Activated naive CD4-positive, alpha-beta T cell treated with anti-CD3 and anti-CD28 coated beads, Interleukin-2, amount 10 ng/mL, durations not matched to agents 5 hours and 36 hours (primary cell): ENCODE results near the gene ZNF212. TPM values are rescaled to one million over a fixed set of nuclear protein-coding genes. Genes with fewer than 3 reads are reported as not detected.

Source experiments
- total RNA-seq, 2 experiments: library from RNA; stranded (reverse); gene quantifications; one replicate each; pipeline ENCODE4 v1.2.3, GENCODE V29; 2021

Gene ZNF212
- 10 to 100 TPM; 13.0 to 14.0 TPM for total RNA-seq

DNA sequence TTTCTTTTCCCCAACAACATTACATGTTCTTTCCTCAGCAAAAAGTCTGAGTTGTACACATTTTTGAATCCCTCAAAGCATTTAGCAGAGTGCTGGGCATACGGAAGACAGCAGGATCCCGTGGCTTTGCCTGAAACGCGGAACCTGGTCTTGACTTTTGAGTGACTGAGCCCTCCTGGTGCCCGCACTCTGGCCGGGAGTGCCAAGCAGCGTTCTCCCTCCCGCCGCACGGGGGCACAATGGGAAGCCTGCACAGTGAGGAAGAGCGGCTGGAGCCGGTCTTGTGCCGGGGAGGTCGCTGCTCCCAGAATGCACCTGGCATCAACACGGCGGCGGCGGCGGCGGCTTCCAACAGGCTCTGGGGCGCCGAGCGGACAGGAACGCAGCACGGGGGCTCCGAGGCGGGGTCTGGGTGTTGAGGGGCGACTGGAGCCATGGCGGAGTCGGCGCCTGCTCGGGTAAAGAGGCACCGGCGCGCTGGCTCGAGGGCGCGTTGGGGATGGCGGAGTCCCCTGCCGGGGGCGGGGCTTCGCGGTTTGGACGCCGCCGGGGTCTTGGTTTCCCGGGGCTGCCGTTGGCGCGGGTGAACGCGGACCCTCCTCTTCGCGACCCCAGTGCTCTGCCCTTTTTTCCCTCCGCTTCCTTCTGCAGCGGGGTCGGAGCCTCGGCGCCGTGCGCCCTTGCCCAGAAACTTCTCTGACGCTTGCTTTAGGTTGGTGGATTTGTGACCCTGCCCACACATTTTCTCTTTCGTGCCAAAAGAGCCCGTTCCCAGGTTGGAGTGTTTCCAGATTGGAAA is at the start of gene ZNF212:
Gene ZNF212, plus strand, starts transcription at position 307 of the 799 bp plus-strand sequence. Its CDS starts 128 bp downstream, at position 435.

DNA sequence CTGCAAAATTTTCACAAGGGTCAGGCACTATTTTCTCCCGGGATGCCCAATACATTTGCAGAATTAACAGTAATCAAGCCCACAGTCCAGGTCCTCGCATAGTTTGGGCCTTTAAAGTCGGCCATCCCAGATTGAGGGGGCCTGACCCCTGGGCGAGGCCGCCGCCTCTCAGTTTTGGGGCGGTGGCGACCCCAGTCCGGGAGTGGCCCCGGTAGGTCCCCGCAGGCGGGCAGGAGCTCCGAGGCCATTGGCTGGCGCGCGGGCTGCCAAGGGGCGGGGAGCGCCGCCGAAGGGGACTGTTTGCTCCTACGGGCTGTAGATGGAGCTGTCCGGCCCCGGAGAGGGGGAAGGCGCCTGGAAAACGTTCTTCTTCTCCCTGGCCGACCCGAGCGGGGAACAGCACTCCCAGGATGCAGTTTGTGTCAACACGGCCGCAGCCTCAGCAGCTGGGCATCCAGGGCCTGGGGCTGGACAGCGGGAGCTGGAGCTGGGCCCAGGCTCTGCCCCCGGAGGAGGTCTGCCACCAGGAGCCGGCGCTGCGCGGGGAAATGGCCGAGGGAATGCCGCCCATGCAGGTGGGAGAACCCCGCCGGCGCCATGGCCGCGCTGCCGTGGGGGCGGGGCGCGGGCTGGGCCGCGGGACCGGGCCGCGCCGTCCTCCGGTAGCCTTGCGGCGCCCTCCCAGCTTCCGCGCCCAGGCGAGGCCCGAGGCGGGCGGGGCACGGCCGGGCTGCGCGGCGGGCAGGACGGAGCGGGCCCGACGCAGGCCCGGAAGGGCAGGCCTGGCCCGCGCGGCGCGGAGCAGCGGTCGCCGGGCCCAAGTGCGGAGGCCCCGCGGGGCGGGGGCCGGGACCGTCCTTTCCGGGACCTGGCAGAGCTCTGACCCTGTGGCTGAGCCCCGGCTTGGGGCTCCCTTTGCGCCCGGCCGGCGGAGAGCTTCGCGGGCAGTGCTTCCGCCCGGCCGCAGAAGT is 44.0 kb upstream of the ZNF212 start, which contains the start of gene ZNF282:
Gene ZNF282, plus strand, starts transcription at position 367 of the 971 bp plus-strand sequence. Its CDS starts 44 bp downstream, at position 411.

DNA sequence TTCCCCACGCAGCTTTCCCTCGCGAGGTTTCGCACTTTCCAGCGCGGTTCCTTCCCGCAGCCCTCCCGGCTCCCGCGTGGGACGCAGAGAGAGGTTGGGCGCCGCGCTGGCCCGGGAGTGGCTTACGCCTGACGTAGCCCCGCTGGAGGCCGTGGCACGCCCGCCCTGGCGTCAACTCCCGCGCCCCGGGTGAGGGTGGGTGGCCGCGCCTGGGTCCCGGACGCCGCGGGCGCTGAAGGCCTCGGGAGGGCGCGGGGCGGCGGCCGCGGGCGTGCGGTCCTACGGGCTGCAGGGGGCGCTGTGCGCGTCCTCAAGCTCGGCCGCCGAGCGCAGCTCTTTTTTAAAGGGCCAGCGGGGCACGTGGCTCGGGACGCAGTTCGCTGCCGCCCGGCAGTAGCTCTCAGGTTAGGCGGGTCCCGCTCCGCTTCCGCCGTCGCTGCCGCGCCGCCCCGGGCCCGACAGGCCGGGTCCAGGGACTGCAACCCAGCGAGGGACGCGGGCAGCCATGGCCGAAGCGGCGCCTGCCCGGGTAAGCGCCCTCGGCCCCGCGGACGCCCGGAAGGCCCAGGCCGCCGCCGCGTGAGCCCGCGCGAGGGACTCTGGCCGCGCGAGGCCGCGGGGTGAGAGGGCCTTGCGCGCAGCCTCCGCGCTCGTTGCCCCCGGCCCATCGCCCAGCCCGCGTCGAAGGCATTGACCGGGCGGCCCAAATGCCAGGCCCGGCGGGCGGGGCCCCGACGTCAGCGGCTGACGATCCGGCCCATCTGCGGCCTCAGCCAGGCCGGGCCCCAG is 22.6 kb downstream of the ZNF212 start, which contains the start of gene ZNF783:
Gene ZNF783, plus strand, starts transcription at position 368 of the 789 bp plus-strand sequence. Its CDS starts 138 bp downstream, at position 506.

Other genes starting within 250 kb of the ZNF212 start
- 10 to 100 TPM; 85.5 to 87.2 TPM for gene PDIA4, start 211.1 kb upstream of the ZNF212 start, total RNA-seq
- gene ZNF786, start 148.9 kb upstream of the ZNF212 start, total RNA-seq, result 1 to 10 TPM; 7.9 to 8.0 TPM
- under 1 TPM; 0.91 to 0.94 TPM for gene ZNF425, start 113.3 kb upstream of the ZNF212 start, total RNA-seq
- 10 to 100 TPM; 16.6 to 16.7 TPM for gene ZNF398, start 92.2 kb upstream of the ZNF212 start, total RNA-seq
- 10 to 100 TPM; 25.2 to 25.8 TPM for gene ZNF282, start 44.1 kb upstream of the ZNF212 start, total RNA-seq
- gene ZNF783, start 22.5 kb downstream of the ZNF212 start, total RNA-seq, result 10 to 100 TPM; 26.2 to 27.2 TPM
- gene ZNF777, start 221.4 kb downstream of the ZNF212 start, total RNA-seq, result 10 to 100 TPM; 13.9 to 14.2 TPM